Measurements from ENCODE around the gene PTPN2.

Gene PTPN2

GRCh38 chr18:12747530-12748315 lies 136.3 kb downstream of the PTPN2 start:
- no peak for DNase-seq (ENCODE audit: low read depth, low spot score)

- no peak for DNase-seq (ENCODE audit: low read depth, low spot score)
These were observed 138.8 kb downstream of the PTPN2 start for GRCh38 chr18:12745095-12745795.

- peak; percentile 13 for DNase-seq (ENCODE audit: low read depth, low spot score)
These were observed 139.9 kb downstream of the PTPN2 start for GRCh38 chr18:12744103-12744502.

- no peak for DNase-seq (ENCODE audit: low read depth, low spot score)
These were observed 141.6 kb downstream of the PTPN2 start for GRCh38 chr18:12742453-12742852.

Data from brain pericyte (primary cell).